Measurements from ENCODE around the gene PDIA5.
"Not testable (repeated sequence)": the region's sequence is repeated elsewhere in the genome, so short reads cannot be mapped to it uniquely, and the experiment has no call there.

The PDIA5 gene

DNA sequence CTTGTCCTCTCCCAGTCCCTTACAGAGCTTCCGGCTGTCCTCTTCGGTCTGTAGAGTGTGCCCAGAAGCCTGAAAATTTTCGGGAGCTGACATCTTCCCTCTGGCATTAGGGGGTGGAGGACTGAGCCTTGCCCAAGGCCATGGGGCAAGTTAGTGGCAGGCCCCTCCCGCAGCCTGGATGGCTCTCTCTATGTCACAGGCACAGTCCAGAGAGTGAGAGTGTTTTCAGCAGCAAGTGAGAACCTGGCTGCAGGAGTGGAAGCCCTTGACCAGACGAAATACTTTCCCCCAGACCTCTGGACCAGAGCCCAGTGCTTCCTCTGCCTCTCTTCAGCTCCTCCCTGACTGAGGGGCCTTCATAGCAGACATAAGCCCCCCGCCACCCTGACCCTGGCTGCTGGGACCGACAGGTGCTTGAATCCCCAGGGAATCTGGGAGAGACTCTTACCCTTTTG is 84.5 kb downstream of the PDIA5 start:
- H3K79me2 ChIP-seq (ENCODE audit: control insufficient read depth, low read length), result no peaks in the 10 kb centered on the region
- H3K9me2 ChIP-seq (replicated peaks; ENCODE audit: control insufficient read depth, low read length), result no peaks in the 10 kb centered on the region
- TF ChIP-seq, protein P1, sequence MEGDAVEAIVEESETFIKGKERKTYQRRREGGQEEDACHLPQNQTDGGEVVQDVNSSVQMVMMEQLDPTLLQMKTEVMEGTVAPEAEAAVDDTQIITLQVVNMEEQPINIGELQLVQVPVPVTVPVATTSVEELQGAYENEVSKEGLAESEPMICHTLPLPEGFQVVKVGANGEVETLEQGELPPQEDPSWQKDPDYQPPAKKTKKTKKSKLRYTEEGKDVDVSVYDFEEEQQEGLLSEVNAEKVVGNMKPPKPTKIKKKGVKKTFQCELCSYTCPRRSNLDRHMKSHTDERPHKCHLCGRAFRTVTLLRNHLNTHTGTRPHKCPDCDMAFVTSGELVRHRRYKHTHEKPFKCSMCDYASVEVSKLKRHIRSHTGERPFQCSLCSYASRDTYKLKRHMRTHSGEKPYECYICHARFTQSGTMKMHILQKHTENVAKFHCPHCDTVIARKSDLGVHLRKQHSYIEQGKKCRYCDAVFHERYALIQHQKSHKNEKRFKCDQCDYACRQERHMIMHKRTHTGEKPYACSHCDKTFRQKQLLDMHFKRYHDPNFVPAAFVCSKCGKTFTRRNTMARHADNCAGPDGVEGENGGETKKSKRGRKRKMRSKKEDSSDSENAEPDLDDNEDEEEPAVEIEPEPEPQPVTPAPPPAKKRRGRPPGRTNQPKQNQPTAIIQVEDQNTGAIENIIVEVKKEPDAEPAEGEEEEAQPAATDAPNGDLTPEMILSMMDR (IDR thresholded peaks at IDR 0.05; ENCODE audit: low read depth, low read length, poor library complexity, severe bottlenecking), result no peak
- TF ChIP-seq EZH2phosphoT487 (IDR thresholded peaks at IDR 0.05; ENCODE audit: borderline replicate concordance, low read length), result no peak
- H4K20me1 ChIP-seq (ENCODE audit: control insufficient read depth, insufficient read depth, low read depth, low read length), result no peaks in the 10 kb centered on the region
- no peak overlapping the region for H3K4me2 ChIP-seq (ENCODE audit: low read length)
- peaks cover 22% of the 10 kb centered on the region for H3K9me3 ChIP-seq (ENCODE audit: control insufficient read depth, insufficient read depth, low read length)
- peaks cover 15% of the 10 kb centered on the region for H3F3A ChIP-seq (ENCODE audit: control insufficient read depth, insufficient read depth)
- H3K27me3 ChIP-seq (ENCODE audit: control insufficient read depth, low read length), result no peaks in the 10 kb centered on the region
- peaks cover 23% of the 10 kb centered on the region for H3K36me3 ChIP-seq (ENCODE audit: control insufficient read depth, low read length)
- H3K27ac ChIP-seq (ENCODE audit: low read depth, low read length), result peak overlapping the region; percentile 46
- no peak overlapping the region for H3K4me3 ChIP-seq (ENCODE audit: low read length)
- H3K4me1 ChIP-seq (ENCODE audit: control insufficient read depth, low read length), result peaks cover 11% of the 10 kb centered on the region

DNA sequence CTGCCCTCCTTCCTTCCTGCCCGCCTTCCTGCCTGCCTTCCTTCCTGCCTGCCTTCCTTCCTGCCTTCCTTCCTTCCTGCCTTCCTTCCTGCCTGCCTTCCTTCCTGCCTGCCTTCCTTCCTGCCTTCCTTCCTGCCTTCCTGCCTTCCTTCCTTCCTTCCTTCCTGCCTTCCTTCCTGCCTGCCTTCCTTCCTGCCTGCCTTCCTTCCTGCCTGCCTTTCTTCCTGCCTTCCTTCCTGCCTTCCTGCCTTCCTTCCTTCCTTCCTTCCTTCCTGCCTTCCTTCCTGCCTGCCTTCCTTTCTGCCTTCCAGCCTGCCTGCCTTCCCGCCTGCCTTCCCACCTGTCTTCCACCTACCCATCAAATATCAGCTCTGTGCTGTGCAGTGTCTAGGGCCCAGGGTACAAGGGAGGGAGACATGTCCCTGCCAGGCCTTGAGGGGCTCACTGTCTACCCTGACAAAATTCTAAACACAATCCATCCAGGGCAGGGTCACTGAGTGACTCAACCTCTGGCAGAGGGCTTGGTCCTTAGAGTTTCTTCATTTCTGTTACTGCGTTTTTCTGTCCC is 85.1 kb downstream of the PDIA5 start:
- peak overlapping the region; percentile 46 for H3K27ac ChIP-seq (ENCODE audit: low read depth, low read length)

DNA sequence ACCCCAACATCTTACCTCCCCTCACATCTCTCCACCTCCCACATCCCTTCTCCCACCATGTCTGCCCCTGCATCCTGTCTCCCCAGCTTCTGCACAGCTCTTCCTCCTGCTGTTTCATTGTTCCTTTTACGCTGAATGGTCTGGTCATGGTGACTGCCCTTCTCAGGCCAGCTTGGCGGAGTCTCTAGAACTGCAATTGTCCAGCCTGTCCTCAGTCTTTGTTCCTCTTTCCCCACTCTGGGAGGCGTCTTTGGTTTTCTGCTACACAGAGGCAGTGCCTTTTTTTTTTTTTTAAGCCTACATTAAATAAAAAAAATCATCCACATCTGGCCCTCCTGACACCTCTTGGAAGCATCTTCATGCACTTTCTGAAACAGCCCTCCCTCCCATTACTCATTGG is 85.9 kb downstream of the PDIA5 start:
- H3K27ac ChIP-seq (ENCODE audit: low read depth, low read length), result no peak overlapping the region; the same call in 1 of the 2 replicates
- H4K20me1 ChIP-seq (ENCODE audit: control insufficient read depth, insufficient read depth, low read depth, low read length), result no peaks in the 10 kb centered on the region
- peaks cover 23% of the 10 kb centered on the region for H3K36me3 ChIP-seq (ENCODE audit: control insufficient read depth, low read length)
- H3K79me2 ChIP-seq (ENCODE audit: control insufficient read depth, low read length), result no peaks in the 10 kb centered on the region
- no peak overlapping the region for H3K4me3 ChIP-seq (ENCODE audit: low read length)
- H3K9me3 ChIP-seq (ENCODE audit: control insufficient read depth, insufficient read depth, low read length), result peaks cover 22% of the 10 kb centered on the region
- H3K4me1 ChIP-seq (ENCODE audit: control insufficient read depth, low read length), result peaks cover 11% of the 10 kb centered on the region
- TF ChIP-seq EZH2phosphoT487 (IDR thresholded peaks at IDR 0.05; ENCODE audit: borderline replicate concordance, low read length), result no peak
- TF ChIP-seq, protein P1 (IDR thresholded peaks at IDR 0.05; ENCODE audit: low read depth, low read length, poor library complexity, severe bottlenecking), result no peak
- H3K4me2 ChIP-seq (ENCODE audit: low read length), result peak overlapping the region; percentile 35
- peaks cover 15% of the 10 kb centered on the region for H3F3A ChIP-seq (ENCODE audit: control insufficient read depth, insufficient read depth)
- H3K27me3 ChIP-seq (ENCODE audit: control insufficient read depth, low read length), result no peaks in the 10 kb centered on the region
- H3K9me2 ChIP-seq (replicated peaks; ENCODE audit: control insufficient read depth, low read length), result no peaks in the 10 kb centered on the region

More for the DNA sequence above, 85.1 kb downstream of the PDIA5 start:
- H3K4me3 ChIP-seq (ENCODE audit: low read length); H3K79me2 ChIP-seq (ENCODE audit: control insufficient read depth, low read length); H3K9me2 ChIP-seq (replicated peaks; ENCODE audit: control insufficient read depth, low read length); H4K20me1 ChIP-seq (ENCODE audit: control insufficient read depth, insufficient read depth, low read depth, low read length); H3K27me3 ChIP-seq (ENCODE audit: control insufficient read depth, low read length); H3K4me2 ChIP-seq (ENCODE audit: low read length): not testable (repeated sequence)
- H3K4me1 ChIP-seq (ENCODE audit: control insufficient read depth, low read length), result peaks cover 11% of the 10 kb centered on the region
- H3F3A ChIP-seq (ENCODE audit: control insufficient read depth, insufficient read depth), result peaks cover 15% of the 10 kb centered on the region
- peaks cover 22% of the 10 kb centered on the region for H3K9me3 ChIP-seq (ENCODE audit: control insufficient read depth, insufficient read depth, low read length)
- peaks cover 23% of the 10 kb centered on the region for H3K36me3 ChIP-seq (ENCODE audit: control insufficient read depth, low read length)

- Histone ChIP-seq H3K79me2 (ENCODE audit: control insufficient read depth, low read length) (no peaks in the 10 kb centered on the region), H3K36me3 (ENCODE audit: control insufficient read depth, low read length) (peaks cover 23% of the 10 kb centered on the region), H3K9me3 (ENCODE audit: control insufficient read depth, insufficient read depth, low read length) (peaks cover 22% of the 10 kb centered on the region), H3K4me1 (ENCODE audit: control insufficient read depth, low read length) (peaks cover 11% of the 10 kb centered on the region), H3F3A (ENCODE audit: control insufficient read depth, insufficient read depth) (peaks cover 15% of the 10 kb centered on the region), H3K27me3 (ENCODE audit: control insufficient read depth, low read length) (no peaks in the 10 kb centered on the region), H3K4me2 (ENCODE audit: low read length) (peak overlapping the region; percentile 35), H3K4me3 (ENCODE audit: low read length) (no peak overlapping the region), H3K9me2 (replicated peaks; ENCODE audit: control insufficient read depth, low read length) (no peaks in the 10 kb centered on the region), H3K27ac (ENCODE audit: low read depth, low read length) (no peak overlapping the region; the same call in 1 of the 2 replicates), H4K20me1 (ENCODE audit: control insufficient read depth, insufficient read depth, low read depth, low read length) (no peaks in the 10 kb centered on the region)
- TF ChIP-seq, protein P1 (IDR thresholded peaks at IDR 0.05; ENCODE audit: low read depth, low read length, poor library complexity, severe bottlenecking), result no peak
- no peak for TF ChIP-seq EZH2phosphoT487 (IDR thresholded peaks at IDR 0.05; ENCODE audit: borderline replicate concordance, low read length)
Measured at GRCh38 chr3:123153125-123154019, 86.5 kb downstream of the PDIA5 start.
